Renal cortical epithelial cell (primary cell): Measurements from ENCODE around the gene AMFR. TPM values are rescaled to one million over a fixed set of nuclear protein-coding genes. Genes with fewer than 3 reads are reported as not detected.
"Not testable (repeated sequence)": the region's sequence is repeated elsewhere in the genome, so short reads cannot be mapped to it uniquely, and the experiment has no call there.

Experiments
- DNase-seq: peaks from one replicate; pipeline ENCODE4 v3.0.0-alpha.2; 2011; ENCODE audit warnings: low read depth
- total RNA-seq: library from RNA; depleted of rRNA; stranded (reverse); fragments of >200 nt; gene quantifications from 2 replicates; pipeline ENCODE4 v1.2.3, GENCODE V29; 2014

The AMFR gene
- total RNA-seq, 1 donor from 2014 or later, result 415 TPM

- no peak for DNase-seq
Measured at GRCh38 chr16:56424404-56424764, 961 bp downstream of the AMFR start.

- DNase-seq, result peak; percentile 31
Measured at GRCh38 chr16:56423584-56424403, 1.6 kb downstream of the AMFR start.

GRCh38 chr16:56422896-56423441 lies 2.4 kb downstream of the AMFR start:
- no peak for DNase-seq

- DNase-seq, result no peak
Measured at GRCh38 chr16:56421976-56422669, 3.2 kb downstream of the AMFR start.

- DNase-seq, result no peak
Measured at GRCh38 chr16:56421313-56421712, 4.0 kb downstream of the AMFR start.

- DNase-seq, result no peak
Measured at GRCh38 chr16:56420613-56421012, 4.7 kb downstream of the AMFR start.

GRCh38 chr16:56419740-56420548 lies 5.4 kb downstream of the AMFR start:
- no peak for DNase-seq

GRCh38 chr16:56417138-56417537 lies 8.2 kb downstream of the AMFR start:
- no peak for DNase-seq

- DNase-seq, result no peak
Measured at GRCh38 chr16:56415875-56416274, 9.5 kb downstream of the AMFR start.

- DNase-seq, result no peak
Measured at GRCh38 chr16:56414366-56414765, 11.0 kb downstream of the AMFR start.

GRCh38 chr16:56413381-56413780 lies 12.0 kb downstream of the AMFR start:
- no peak for DNase-seq

GRCh38 chr16:56411624-56412023 lies 13.7 kb downstream of the AMFR start:
- DNase-seq, result no peak

- DNase-seq, result no peak
Measured at GRCh38 chr16:56411123-56411522, 14.2 kb downstream of the AMFR start.

- peak; percentile 85 for DNase-seq
Measured at GRCh38 chr16:56409195-56409594, 16.1 kb downstream of the AMFR start.

GRCh38 chr16:56408379-56409098 lies 16.8 kb downstream of the AMFR start:
- peak; percentile 50 for DNase-seq

GRCh38 chr16:56405977-56406672 lies 19.2 kb downstream of the AMFR start:
- DNase-seq, result no peak

- no peak for DNase-seq
Measured at GRCh38 chr16:56401482-56401881, 23.9 kb downstream of the AMFR start.

GRCh38 chr16:56400458-56400857 lies 24.9 kb downstream of the AMFR start:
- no peak for DNase-seq

GRCh38 chr16:56399486-56399885 lies 25.9 kb downstream of the AMFR start:
- DNase-seq, result no peak

- no peak for DNase-seq
Measured at GRCh38 chr16:56399047-56399446, 26.3 kb downstream of the AMFR start.

- not testable (repeated sequence) for DNase-seq
Measured at GRCh38 chr16:56396724-56397123, 28.6 kb downstream of the AMFR start.
